Chondrocyte (in vitro differentiated cells): ENCODE results near the gene CFAP54. TPM values are rescaled to one million over a fixed set of nuclear protein-coding genes. Genes with fewer than 3 reads are reported as not detected.

Experiments used
- DNase-seq: peaks from one replicate; pipeline ENCODE4 v3.0.0; 2021; ENCODE audit warnings: mixed read lengths, low spot score
- H3K27ac Mint-ChIP-seq: one replicate; pipeline ENCODE4 v1.8.0; 2021; ENCODE audit warnings: mild to moderate bottlenecking, moderate library complexity, mixed read lengths; ENCODE audit not compliant: unreplicated experiment
- H3K27me3 Mint-ChIP-seq: 2 replicates; pipeline ENCODE4 v1.8.0; 2021; ENCODE audit warnings: low read depth, mixed read lengths
- H3K36me3 Mint-ChIP-seq: 2 replicates; pipeline ENCODE4 v1.8.0; 2021; ENCODE audit warnings: low read depth, mixed read lengths
- H3K4me1 Mint-ChIP-seq: 2 replicates; pipeline ENCODE4 v1.8.0; 2021; ENCODE audit warnings: low read depth, mild to moderate bottlenecking, mixed read lengths
- H3K4me3 Mint-ChIP-seq: one replicate; pipeline ENCODE4 v1.8.0; 2021; ENCODE audit warnings: mild to moderate bottlenecking, moderate library complexity, mixed read lengths; ENCODE audit not compliant: unreplicated experiment
- H3K9me3 Mint-ChIP-seq: 2 replicates; pipeline ENCODE4 v1.8.0; 2021; ENCODE audit warnings: low read depth, mixed read lengths
- CTCF ChIP-seq: fragments of 200-600 bp; sonication (generic); IDR thresholded peaks from 2 replicates; pipeline ENCODE4 v1.5.0; 2021; ENCODE audit warnings: antibody characterized with exemption, mild to moderate bottlenecking, moderate library complexity
- total RNA-seq: library from RNA; stranded (reverse); gene quantifications from 3 replicates; pipeline ENCODE4 v1.2.1, GENCODE V29; 2021

Gene CFAP54
- total RNA-seq, 1 donor from 2014 or later = 0.15 TPM

GRCh38 chr12:96846293-96846692 is 356.9 kb downstream of the CFAP54 start:
- H3K9me3 Mint-ChIP-seq = no peaks in the 10 kb centered on the region
- no peaks in the 10 kb centered on the region for H3K4me1 Mint-ChIP-seq
- H3K27me3 Mint-ChIP-seq = peaks cover 20% of the 10 kb centered on the region
- no peak overlapping the region for H3K4me3 Mint-ChIP-seq
- H3K27ac Mint-ChIP-seq = no peak overlapping the region
- TF ChIP-seq CTCF = no peak
- no peak for DNase-seq
- no peaks in the 10 kb centered on the region for H3K36me3 Mint-ChIP-seq

- Mint-ChIP-seq H3K27ac (no peak overlapping the region), H3K9me3 (no peaks in the 10 kb centered on the region), H3K36me3 (no peaks in the 10 kb centered on the region), H3K27me3 (peaks cover 14% of the 10 kb centered on the region), H3K4me3 (no peak overlapping the region), H3K4me1 (no peaks in the 10 kb centered on the region)
- no peak for TF ChIP-seq CTCF
- DNase-seq = no peak
These were observed 361.3 kb downstream of the CFAP54 start for GRCh38 chr12:96850676-96851075.

- H3K4me3 Mint-ChIP-seq = no peak overlapping the region
- no peaks in the 10 kb centered on the region for H3K27me3 Mint-ChIP-seq
- peaks cover 5% of the 10 kb centered on the region for H3K9me3 Mint-ChIP-seq
- TF ChIP-seq CTCF = no peak
- no peak for DNase-seq
- H3K36me3 Mint-ChIP-seq = no peaks in the 10 kb centered on the region
- peaks cover 4% of the 10 kb centered on the region for H3K4me1 Mint-ChIP-seq
- H3K27ac Mint-ChIP-seq = no peak overlapping the region
These were observed 368.8 kb downstream of the CFAP54 start for GRCh38 chr12:96858162-96858561.

GRCh38 chr12:96861656-96862055 is 372.3 kb downstream of the CFAP54 start:
- H3K4me3 Mint-ChIP-seq = no peak overlapping the region
- no peak overlapping the region for H3K27ac Mint-ChIP-seq
- peaks cover 4% of the 10 kb centered on the region for H3K27me3 Mint-ChIP-seq
- no peaks in the 10 kb centered on the region for H3K36me3 Mint-ChIP-seq
- DNase-seq = no peak
- no peak for TF ChIP-seq CTCF
- H3K9me3 Mint-ChIP-seq = peaks cover 5% of the 10 kb centered on the region
- H3K4me1 Mint-ChIP-seq = peaks cover 4% of the 10 kb centered on the region

GRCh38 chr12:96862326-96862725 is 372.9 kb downstream of the CFAP54 start:
- Mint-ChIP-seq H3K4me3 (no peak overlapping the region), H3K9me3 (peaks cover 3% of the 10 kb centered on the region), H3K4me1 (peaks cover 4% of the 10 kb centered on the region), H3K36me3 (no peaks in the 10 kb centered on the region), H3K27me3 (peaks cover 4% of the 10 kb centered on the region), H3K27ac (no peak overlapping the region)
- TF ChIP-seq CTCF = no peak
- no peak for DNase-seq
